Activated naive CD8-positive, alpha-beta T cell treated with anti-CD3 and anti-CD28 coated beads, Interleukin-2, amount 10 ng/mL, durations not matched to agents 7 days and 5 days (primary cell): ENCODE data around the gene CFAP141. TPM values are rescaled to one million over a fixed set of nuclear protein-coding genes. Genes with fewer than 3 reads are reported as not detected.

Experiments used
- ATAC-seq: fragments of 150-1000 bp; cut with Tn5 transposase; one replicate; pipeline ENCODE4 v1.10.0; 2021; ENCODE audit warnings: low read depth, moderate library complexity
- POLR2A ChIA-PET: fragments of 350-600 bp; sonication (Branson Sonifier 250); formaldehyde crosslinking; loops from one replicate; lab custom pipeline; 2021; ENCODE audit warnings: antibody characterized with exemption; lab: Charles Lee
- DNase-seq: peaks from one replicate; pipeline ENCODE4 v3.0.0; 2021
- H3K27ac Mint-ChIP-seq: one replicate; pipeline ENCODE4 v1.8.0; 2022; ENCODE audit warnings: mild to moderate bottlenecking, mixed read lengths
- H3K27me3 Mint-ChIP-seq: one replicate; pipeline ENCODE4 v1.8.0; 2022; ENCODE audit warnings: mild to moderate bottlenecking, moderate library complexity, mixed read lengths
- H3K36me3 Mint-ChIP-seq: one replicate; pipeline ENCODE4 v1.8.0; 2021; ENCODE audit warnings: mild to moderate bottlenecking, mixed read lengths
- H3K4me1 Mint-ChIP-seq: one replicate; pipeline ENCODE4 v1.8.0; 2021; ENCODE audit warnings: mixed read lengths
- H3K4me3 Mint-ChIP-seq: one replicate; pipeline ENCODE4 v1.8.0; 2022; ENCODE audit warnings: mild to moderate bottlenecking, moderate library complexity, mixed read lengths
- H3K9me3 Mint-ChIP-seq: one replicate; pipeline ENCODE4 v1.8.0; 2021; ENCODE audit warnings: mixed read lengths
- total RNA-seq, 2 experiments: library from RNA; stranded (reverse); gene quantifications; one replicate each; pipeline ENCODE4 v1.2.3, GENCODE V29; 2021

CFAP141 gene
- total RNA-seq, 2 experiments from 2014 or later: not detected

- no peak for DNase-seq
- POLR2A ChIA-PET: interaction anchor here (0.7 to 1.9 kb wide), 5 partner anchors 13 to 136 kb away, joined by 3 to 6 read pairs (median 3); a partner anchor contains a TSS
- Mint-ChIP-seq H3K27ac (no peak overlapping the region), H3K27me3 (peaks cover 5% of the 10 kb centered on the region), H3K4me3 (no peak overlapping the region), H3K4me1 (peaks cover 4% of the 10 kb centered on the region), H3K36me3 (no peaks in the 10 kb centered on the region), H3K9me3 (no peaks in the 10 kb centered on the region)
- ATAC-seq: peak; percentile 54
These were observed 7.2 kb downstream of the CFAP141 start for GRCh38 chr1:154198756-154199562.

- no peak for ATAC-seq
- no peak for DNase-seq
- Mint-ChIP-seq H3K27me3 (peaks cover 36% of the 10 kb centered on the region), H3K27ac (no peak overlapping the region), H3K36me3 (no peaks in the 10 kb centered on the region), H3K4me3 (no peak overlapping the region), H3K9me3 (no peaks in the 10 kb centered on the region), H3K4me1 (peaks cover 4% of the 10 kb centered on the region)
- POLR2A ChIA-PET: interaction anchor here (1.1 kb wide), 1 partner anchor 12 kb away, joined by 4 read pairs; no protein-coding TSS in a partner anchor
These were observed 12.3 kb downstream of the CFAP141 start for GRCh38 chr1:154193821-154194220.

- H3K36me3 Mint-ChIP-seq: no peaks in the 10 kb centered on the region
- ATAC-seq: no peak
- H3K27me3 Mint-ChIP-seq: peaks cover 36% of the 10 kb centered on the region
- POLR2A ChIA-PET: interaction anchor here (1.0 kb wide), 1 partner anchor 74 kb away, joined by 3 read pairs; no protein-coding TSS in a partner anchor
- DNase-seq: no peak
- H3K4me1 Mint-ChIP-seq: peaks cover 5% of the 10 kb centered on the region
- no peaks in the 10 kb centered on the region for H3K9me3 Mint-ChIP-seq
- no peak overlapping the region for H3K27ac Mint-ChIP-seq
- H3K4me3 Mint-ChIP-seq: no peak overlapping the region
These were observed 13.7 kb downstream of the CFAP141 start for GRCh38 chr1:154192476-154192875.

GRCh38 chr1:154191990-154192461 lies 14.1 kb downstream of the CFAP141 start, which contains the start of gene TPM3:
TPM3 (minus strand) TSS chr1:154192100; CDS start chr1:154192018, 82 bp downstream.
- no peak for ATAC-seq
- no peak for DNase-seq
- H3K9me3 Mint-ChIP-seq: no peaks in the 10 kb centered on the region
- H3K4me1 Mint-ChIP-seq: peaks cover 5% of the 10 kb centered on the region
- peaks cover 36% of the 10 kb centered on the region for H3K27me3 Mint-ChIP-seq
- no peak within 1 kb of the TSS for H3K27ac Mint-ChIP-seq
- no peak within 1 kb of the TSS for H3K4me3 Mint-ChIP-seq
- H3K36me3 Mint-ChIP-seq: no peaks in the 10 kb centered on the region
- POLR2A ChIA-PET: interaction anchor here (1.0 kb wide), 1 partner anchor 74 kb away, joined by 3 read pairs; no protein-coding TSS in a partner anchor

GRCh38 chr1:154190550-154190949 lies 15.6 kb downstream of the CFAP141 start:
- no peak overlapping the region for H3K4me3 Mint-ChIP-seq
- peaks cover 36% of the 10 kb centered on the region for H3K27me3 Mint-ChIP-seq
- POLR2A ChIA-PET: no interaction called here
- DNase-seq: no peak
- no peak for ATAC-seq
- no peaks in the 10 kb centered on the region for H3K9me3 Mint-ChIP-seq
- no peak overlapping the region for H3K27ac Mint-ChIP-seq
- peaks cover 10% of the 10 kb centered on the region for H3K4me1 Mint-ChIP-seq
- no peaks in the 10 kb centered on the region for H3K36me3 Mint-ChIP-seq

GRCh38 chr1:154186852-154187501 lies 19.2 kb downstream of the CFAP141 start:
- Mint-ChIP-seq H3K36me3 (peaks cover 5% of the 10 kb centered on the region), H3K4me3 (no peak overlapping the region), H3K27me3 (peaks cover 18% of the 10 kb centered on the region), H3K9me3 (no peaks in the 10 kb centered on the region), H3K27ac (no peak overlapping the region), H3K4me1 (peaks cover 10% of the 10 kb centered on the region)
- ATAC-seq (no peak), DNase-seq (no peak)
- POLR2A ChIA-PET: no interaction called here

GRCh38 chr1:154186177-154186576 lies 20.0 kb downstream of the CFAP141 start:
- H3K9me3 Mint-ChIP-seq: no peaks in the 10 kb centered on the region
- POLR2A ChIA-PET: no interaction called here
- H3K27ac Mint-ChIP-seq: no peak overlapping the region
- peak; percentile 70 for DNase-seq
- peaks cover 13% of the 10 kb centered on the region for H3K36me3 Mint-ChIP-seq
- H3K27me3 Mint-ChIP-seq: peaks cover 10% of the 10 kb centered on the region
- peaks cover 15% of the 10 kb centered on the region for H3K4me1 Mint-ChIP-seq
- no peak for ATAC-seq
- no peak overlapping the region for H3K4me3 Mint-ChIP-seq

- peaks cover 30% of the 10 kb centered on the region for H3K36me3 Mint-ChIP-seq
- H3K9me3 Mint-ChIP-seq: no peaks in the 10 kb centered on the region
- peak overlapping the region; percentile 99 for H3K4me3 Mint-ChIP-seq
- POLR2A ChIA-PET: interaction anchor here (0.6 to 4.0 kb wide), 10 partner anchors 15 to 193 kb away, joined by 4 to 70 read pairs (median 6); partner anchors contain the start of genes HAX1, NUP210L, RPS27 and UBAP2L
- H3K27me3 Mint-ChIP-seq: no peaks in the 10 kb centered on the region
- peak; percentile 62 for ATAC-seq
- DNase-seq: peak; percentile 95
- peak overlapping the region; percentile 100 for H3K27ac Mint-ChIP-seq
- H3K4me1 Mint-ChIP-seq: peaks cover 39% of the 10 kb centered on the region
These were observed 22.9 kb downstream of the CFAP141 start for GRCh38 chr1:154183046-154183915.

GRCh38 chr1:154182344-154183045 lies 23.6 kb downstream of the CFAP141 start:
- Mint-ChIP-seq H3K27ac (peak overlapping the region; percentile 100), H3K4me3 (peak overlapping the region; percentile 99), H3K36me3 (peaks cover 32% of the 10 kb centered on the region), H3K4me1 (peaks cover 44% of the 10 kb centered on the region), H3K27me3 (no peaks in the 10 kb centered on the region), H3K9me3 (no peaks in the 10 kb centered on the region)
- peak; percentile 82 for ATAC-seq
- peak; percentile 83 for DNase-seq
- POLR2A ChIA-PET: interaction anchor here (0.6 to 4.0 kb wide), 18 partner anchors 11 to 236 kb away, joined by 3 to 70 read pairs (median 4); partner anchors contain the start of genes DENND4B, HAX1, NUP210L and RPS27

GRCh38 chr1:154181944-154182343 lies 24.2 kb downstream of the CFAP141 start:
- Mint-ChIP-seq H3K4me3 (peak overlapping the region; percentile 99), H3K36me3 (peaks cover 37% of the 10 kb centered on the region), H3K27ac (peak overlapping the region; percentile 100), H3K4me1 (peaks cover 50% of the 10 kb centered on the region), H3K27me3 (no peaks in the 10 kb centered on the region), H3K9me3 (no peaks in the 10 kb centered on the region)
- DNase-seq (no peak), ATAC-seq (no peak)
- POLR2A ChIA-PET: interaction anchor here (0.6 to 4.0 kb wide), 18 partner anchors 12 to 236 kb away, joined by 3 to 70 read pairs (median 4); partner anchors contain the start of genes DENND4B, NUP210L, RPS27 and UBAP2L

- Mint-ChIP-seq H3K9me3 (no peaks in the 10 kb centered on the region), H3K36me3 (peaks cover 46% of the 10 kb centered on the region), H3K27ac (peak overlapping the region; percentile 81), H3K27me3 (no peaks in the 10 kb centered on the region), H3K4me3 (peak overlapping the region; percentile 99), H3K4me1 (peaks cover 54% of the 10 kb centered on the region)
- POLR2A ChIA-PET: interaction anchor here (1.6 to 4.0 kb wide), 4 partner anchors 22 to 189 kb away, joined by 3 to 70 read pairs (median 21); partner anchors contain the start of genes NUP210L, RPS27 and UBAP2L
- ATAC-seq (no peak), DNase-seq (no peak)
These were observed 26.0 kb downstream of the CFAP141 start for GRCh38 chr1:154179946-154180687.
